ENCODE results near the gene PPP1R12C.

The PPP1R12C gene

DNA sequence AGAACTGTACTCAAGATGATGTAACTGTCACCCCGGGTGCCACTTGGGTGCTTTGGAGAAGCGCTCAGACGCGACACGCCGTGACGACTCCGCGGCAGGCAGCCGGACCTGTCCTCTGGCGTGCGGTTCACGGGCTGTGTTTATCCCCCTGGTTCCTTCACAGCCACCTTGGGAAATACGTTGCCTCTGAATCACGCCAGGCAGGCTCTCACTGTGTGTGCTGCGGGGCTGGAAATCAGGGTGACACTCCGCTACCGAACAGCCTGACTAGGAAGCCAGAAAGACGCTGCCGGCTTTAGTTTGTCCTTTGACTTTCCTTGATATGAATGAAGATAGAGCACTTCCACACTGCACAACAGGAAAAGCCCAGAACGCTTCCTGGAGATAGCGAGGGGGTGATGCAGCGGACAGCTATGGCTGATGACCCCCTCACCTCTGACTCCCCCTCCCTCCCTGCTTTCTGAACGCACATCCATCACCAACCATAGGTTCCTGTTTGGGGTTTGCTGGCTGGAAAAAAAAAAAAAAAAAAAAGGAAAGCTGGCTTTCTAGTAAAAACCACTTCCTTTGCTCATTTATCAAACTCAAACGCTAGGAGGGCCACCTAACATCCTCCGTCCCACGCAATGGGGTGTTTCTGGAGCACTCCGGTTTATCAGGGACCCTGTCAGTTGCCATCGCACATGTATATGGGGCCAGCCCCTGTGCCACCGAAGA, 75.7 kb downstream of the PPP1R12C start:
- DNase-seq: peak; percentile 18

DNA sequence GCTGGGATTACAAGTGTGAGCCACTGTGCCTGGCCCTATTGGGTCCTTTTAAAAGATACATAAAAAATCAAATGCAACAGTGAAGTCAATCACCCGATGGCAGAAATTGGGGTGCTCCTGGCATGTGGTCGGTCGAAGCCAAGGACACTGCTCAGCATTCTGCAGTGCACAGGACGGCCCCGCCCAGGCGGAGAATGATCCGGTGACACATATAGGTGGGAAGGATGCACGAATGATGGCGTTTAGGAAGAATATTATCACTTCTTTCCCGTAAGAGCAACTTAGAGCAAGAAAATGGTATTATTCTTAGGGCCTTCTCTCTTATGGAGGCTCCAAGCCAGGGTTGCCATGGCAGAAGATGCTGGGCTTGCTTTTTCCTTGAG, 76.2 kb downstream of the PPP1R12C start:
- DNase-seq: no peak

Measured in CD4-positive, alpha-beta T cell treated with Interleukin-10 for 1 hour (primary cell).